Mesodermal cell (in vitro differentiated cells): Measurements from ENCODE around the gene SIL1.

ENCODE experiments used
- H3K27ac ChIP-seq: 2 replicates; pipeline ENCODE4 v1.7.0; 2013; ENCODE audit warnings: mild to moderate bottlenecking, low read depth, low read length, moderate library complexity; ENCODE audit not compliant: severe bottlenecking
- H3K36me3 ChIP-seq: 2 replicates; pipeline ENCODE4 v1.7.1; 2013; ENCODE audit warnings: mild to moderate bottlenecking, low read length, moderate library complexity; ENCODE audit not compliant: control insufficient read depth, insufficient read depth
- H3K4me1 ChIP-seq: one replicate; pipeline ENCODE4 v1.7.1; 2013; ENCODE audit warnings: mild to moderate bottlenecking, low read length; ENCODE audit not compliant: insufficient read depth, control insufficient read depth, poor library complexity, severe bottlenecking
- H3K4me3 ChIP-seq: 2 replicates; pipeline ENCODE4 v1.7.0; 2013; ENCODE audit warnings: low read length, control low read depth, mild to moderate bottlenecking; ENCODE audit not compliant: insufficient read depth, poor library complexity, severe bottlenecking; ENCODE audit errors: extremely low read depth
- H3K9me3 ChIP-seq: 2 replicates; pipeline ENCODE4 v1.7.1; 2013; ENCODE audit warnings: mild to moderate bottlenecking, low read length, moderate library complexity; ENCODE audit not compliant: control insufficient read depth
- WGBS, 2 experiments: methylation state at CpG; one replicate each; pipeline ENCODE4 v1.1.5; 2013; ENCODE audit warnings: missing lambda C conversion rate in 2 of 2; ENCODE audit not compliant: insufficient coverage in 2 of 2; 5-methylcytosine and 5-hydroxymethylcytosine counted together

The SIL1 gene

GRCh38 chr5:139140591-139141071 is 57.5 kb downstream of the SIL1 start:
- no peak overlapping the region for H3K27ac ChIP-seq
- no peaks in the 10 kb centered on the region for H3K36me3 ChIP-seq
- H3K4me3 ChIP-seq: no peak overlapping the region
- H3K9me3 ChIP-seq: no peaks in the 10 kb centered on the region
- peaks cover 18% of the 10 kb centered on the region for H3K4me1 ChIP-seq
- WGBS, 2 experiments: 91 to 96% methylated on average over 4 of the region's 6 CpGs

- Histone ChIP-seq H3K36me3 (no peaks in the 10 kb centered on the region), H3K4me1 (peaks cover 18% of the 10 kb centered on the region), H3K27ac (no peak overlapping the region), H3K9me3 (no peaks in the 10 kb centered on the region), H3K4me3 (no peak overlapping the region)
- WGBS, 2 experiments: 36 to 65% methylated on average over 2 to 3 of the region's 3 CpGs
Measured at GRCh38 chr5:139138809-139139208, 59.4 kb downstream of the SIL1 start.

GRCh38 chr5:139138109-139138508 is 60.1 kb downstream of the SIL1 start:
- no peaks in the 10 kb centered on the region for H3K36me3 ChIP-seq
- peaks cover 18% of the 10 kb centered on the region for H3K4me1 ChIP-seq
- H3K9me3 ChIP-seq: no peaks in the 10 kb centered on the region
- H3K4me3 ChIP-seq: no peak overlapping the region
- H3K27ac ChIP-seq: no peak overlapping the region
- WGBS, 2 experiments: 96 to 100% methylated on average over 2 of the region's 4 CpGs

GRCh38 chr5:139137697-139138096 is 60.5 kb downstream of the SIL1 start:
- WGBS, 2 experiments: 67 to 89% methylated on average over 1 to 3 of the region's 4 CpGs
- Histone ChIP-seq H3K4me3 (no peak overlapping the region), H3K4me1 (peaks cover 18% of the 10 kb centered on the region), H3K27ac (no peak overlapping the region), H3K9me3 (no peaks in the 10 kb centered on the region), H3K36me3 (no peaks in the 10 kb centered on the region)

- 89 to 94% methylated on average over 3 of the region's 4 CpGs for WGBS, 2 experiments
- H3K4me3 ChIP-seq: no peak overlapping the region
- H3K4me1 ChIP-seq: peaks cover 30% of the 10 kb centered on the region
- no peaks in the 10 kb centered on the region for H3K36me3 ChIP-seq
- no peak overlapping the region for H3K27ac ChIP-seq
- no peaks in the 10 kb centered on the region for H3K9me3 ChIP-seq
Measured at GRCh38 chr5:139134906-139135305, 63.3 kb downstream of the SIL1 start.

GRCh38 chr5:139133282-139133681 is 64.9 kb downstream of the SIL1 start:
- H3K36me3 ChIP-seq: no peaks in the 10 kb centered on the region
- H3K4me1 ChIP-seq: peaks cover 19% of the 10 kb centered on the region
- WGBS, 2 experiments: 67 to 80% methylated on average over 1 of the region's 2 CpGs
- no peak overlapping the region for H3K4me3 ChIP-seq
- H3K9me3 ChIP-seq: no peaks in the 10 kb centered on the region
- H3K27ac ChIP-seq: no peak overlapping the region

GRCh38 chr5:139132515-139132914 is 65.7 kb downstream of the SIL1 start:
- Histone ChIP-seq H3K27ac (no peak overlapping the region), H3K36me3 (no peaks in the 10 kb centered on the region), H3K4me3 (no peak overlapping the region), H3K4me1 (peaks cover 13% of the 10 kb centered on the region), H3K9me3 (no peaks in the 10 kb centered on the region)
- WGBS, 2 experiments: 80 to 89% methylated on average over 3 of the region's 3 CpGs

- Histone ChIP-seq H3K9me3 (no peaks in the 10 kb centered on the region), H3K27ac (peak overlapping the region; percentile 68), H3K4me3 (no peak overlapping the region), H3K36me3 (no peaks in the 10 kb centered on the region), H3K4me1 (peaks cover 13% of the 10 kb centered on the region)
- 100% methylated on average over 1 of the region's 2 CpGs; no CpG with 5 or more reads in 1 of the 2 experiments for WGBS, 2 experiments
Measured at GRCh38 chr5:139131921-139132432, 66.2 kb downstream of the SIL1 start.

- Histone ChIP-seq H3K27ac (peak overlapping the region; percentile 68), H3K9me3 (no peaks in the 10 kb centered on the region), H3K4me1 (peaks cover 13% of the 10 kb centered on the region), H3K4me3 (no peak overlapping the region), H3K36me3 (no peaks in the 10 kb centered on the region)
- 52 to 60% methylated on average over 2 to 6 of the region's 6 CpGs for WGBS, 2 experiments
Measured at GRCh38 chr5:139131465-139131864, 66.7 kb downstream of the SIL1 start.

GRCh38 chr5:139131062-139131461 is 67.1 kb downstream of the SIL1 start:
- peaks cover 13% of the 10 kb centered on the region for H3K4me1 ChIP-seq
- H3K4me3 ChIP-seq: no peak overlapping the region
- no peaks in the 10 kb centered on the region for H3K9me3 ChIP-seq
- 61 to 83% methylated on average over 3 of the region's 3 CpGs for WGBS, 2 experiments
- H3K36me3 ChIP-seq: no peaks in the 10 kb centered on the region
- peak overlapping the region; percentile 68 for H3K27ac ChIP-seq

GRCh38 chr5:139130214-139130613 is 68.0 kb downstream of the SIL1 start:
- Histone ChIP-seq H3K4me3 (no peak overlapping the region), H3K4me1 (peaks cover 13% of the 10 kb centered on the region), H3K36me3 (no peaks in the 10 kb centered on the region), H3K9me3 (no peaks in the 10 kb centered on the region), H3K27ac (no peak overlapping the region)
- WGBS, 2 experiments: 86 to 100% methylated on average over 1 of the region's 4 CpGs
